NCI-H1417 (cell line): ENCODE measurements around the gene SNRPD3.
"Not testable (repeated sequence)": the region's sequence is repeated elsewhere in the genome, so short reads cannot be mapped to it uniquely, and the experiment has no call there.

Experiments used
- DNase-seq, 3 experiments: peaks; one replicate each; lab custom pipeline; 2025; lab: John Stamatoyannopoulos, UW

The SNRPD3 gene

DNA sequence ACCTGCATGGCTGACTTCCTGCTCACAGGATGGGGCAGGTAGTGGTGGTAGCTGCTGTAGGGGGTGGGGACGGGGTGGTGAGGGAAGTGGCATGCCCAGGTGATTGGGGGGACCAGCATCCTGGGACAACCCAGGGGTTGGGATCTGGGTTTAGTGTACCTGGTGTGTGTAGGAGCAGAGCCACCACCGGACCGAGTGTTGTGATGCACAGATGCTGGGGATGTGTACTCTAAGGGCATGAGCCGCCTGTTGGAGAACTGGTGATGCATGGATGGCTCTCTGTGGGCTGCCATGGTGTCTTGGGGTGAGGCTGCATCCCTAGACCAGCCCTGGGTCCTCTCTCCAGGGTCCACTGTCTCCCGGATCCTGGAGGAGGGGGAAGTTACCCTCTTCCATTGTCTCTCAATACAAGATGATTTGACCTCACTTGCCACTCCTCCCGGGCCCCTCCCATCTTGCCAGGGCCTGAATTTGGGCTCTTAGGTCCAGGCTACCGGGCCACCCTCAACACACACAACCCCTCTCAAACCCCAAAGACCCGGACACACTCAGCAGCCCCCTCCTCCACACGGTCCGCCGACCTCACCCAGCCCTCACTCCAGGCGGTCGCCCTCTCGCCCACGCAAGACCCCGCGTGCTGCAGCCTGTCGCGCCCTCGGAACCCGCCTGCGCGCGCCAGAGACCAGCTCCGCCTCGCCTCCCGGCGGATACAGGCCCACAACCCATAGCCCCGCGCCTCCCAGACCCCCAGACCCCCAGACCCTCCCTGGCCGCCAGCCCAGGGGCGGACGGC is 36.5 kb downstream of the SNRPD3 start:
- DNase-seq, result no peak

DNA sequence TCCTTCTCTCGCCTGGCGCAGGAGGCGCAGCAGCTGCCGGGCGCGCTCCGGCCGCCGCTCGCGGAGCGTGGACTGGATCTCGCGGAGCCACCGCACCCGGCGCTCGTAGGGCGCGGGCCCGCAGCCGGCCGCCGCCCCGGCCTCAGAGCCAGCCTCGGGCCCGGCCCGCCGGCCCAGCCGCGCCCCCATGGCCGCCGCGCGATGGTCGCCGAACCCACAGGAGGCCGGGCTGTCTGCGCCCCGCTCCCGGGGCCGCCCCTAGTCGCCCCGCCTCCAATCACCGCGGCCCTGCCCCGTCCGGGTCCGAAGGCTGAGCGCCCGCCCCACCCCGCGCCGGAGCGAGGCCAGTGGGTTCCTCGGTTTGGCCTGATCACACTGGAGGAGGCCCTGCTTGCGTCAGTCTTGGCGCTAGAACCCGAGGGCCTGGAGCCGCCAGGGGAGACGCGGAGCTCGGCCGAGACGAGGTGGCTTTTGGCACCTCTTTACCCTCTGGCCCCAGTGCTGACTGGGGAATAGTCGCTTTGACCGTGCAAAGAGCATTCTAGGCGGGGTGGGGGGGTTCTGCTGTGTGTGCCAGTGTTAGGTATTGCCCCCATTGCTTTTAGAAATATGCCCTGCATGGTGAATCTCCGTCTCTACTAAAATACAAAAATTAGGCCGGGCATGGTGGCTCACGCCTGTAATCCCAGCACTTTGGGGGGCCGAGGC is 37.2 kb downstream of the SNRPD3 start, which contains the start of gene LRRC75B:
Gene LRRC75B (minus strand): TSS at position 223 of the 708 bp plus-strand sequence. CDS start 34 bp downstream, at position 189.
- DNase-seq, result no peak

DNA sequence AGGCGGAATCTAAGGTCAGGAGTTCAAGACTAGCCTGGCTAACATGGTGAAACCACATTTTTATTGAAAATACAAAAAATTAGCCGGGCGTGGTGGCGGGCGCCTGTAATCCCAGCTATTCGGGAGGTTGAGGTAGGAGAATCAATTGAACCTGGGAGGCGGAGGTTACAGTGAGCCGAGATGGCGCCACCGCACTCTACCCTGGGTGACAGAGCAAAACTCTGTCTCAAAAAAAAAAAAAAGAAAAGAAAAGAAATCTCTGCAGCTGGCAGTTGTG is 37.7 kb downstream of the SNRPD3 start:
- DNase-seq, result not testable (repeated sequence)

DNA sequence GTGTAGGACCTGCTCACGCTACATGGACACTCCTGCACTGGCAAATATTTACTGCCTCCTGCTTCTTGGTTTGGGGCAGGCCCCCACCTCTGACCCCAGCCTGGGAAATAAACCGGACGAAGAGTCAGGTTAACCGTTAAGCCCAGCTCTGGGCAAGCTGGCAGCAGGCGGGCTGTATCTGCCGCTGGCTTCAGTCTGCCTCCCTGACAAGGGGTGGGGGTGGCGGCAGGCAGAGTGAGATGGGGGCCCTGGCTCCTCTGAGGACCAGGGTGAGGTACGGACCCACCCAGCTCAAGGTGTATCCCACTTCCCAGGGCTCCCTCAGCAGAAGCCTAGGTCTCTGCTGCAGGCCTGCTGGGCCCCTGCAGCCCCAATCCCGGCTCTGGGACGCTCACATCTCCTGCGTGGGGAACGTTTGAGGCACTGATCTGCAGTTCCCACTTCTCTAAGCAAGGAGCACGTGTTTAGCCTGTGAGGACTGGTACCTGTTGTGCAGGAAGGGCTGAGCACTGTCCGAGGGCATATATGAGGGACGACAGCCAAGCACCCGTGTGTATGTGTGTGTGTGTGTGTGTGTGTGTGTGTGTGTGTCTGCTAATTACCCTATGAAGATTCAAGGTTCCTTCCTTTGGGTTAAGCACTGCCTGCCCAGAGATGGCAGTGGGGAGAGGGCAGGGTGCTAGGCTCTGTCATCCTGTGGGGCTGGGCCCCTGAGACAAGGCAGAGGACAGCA is 38.2 kb downstream of the SNRPD3 start:
- no peak for DNase-seq

DNA sequence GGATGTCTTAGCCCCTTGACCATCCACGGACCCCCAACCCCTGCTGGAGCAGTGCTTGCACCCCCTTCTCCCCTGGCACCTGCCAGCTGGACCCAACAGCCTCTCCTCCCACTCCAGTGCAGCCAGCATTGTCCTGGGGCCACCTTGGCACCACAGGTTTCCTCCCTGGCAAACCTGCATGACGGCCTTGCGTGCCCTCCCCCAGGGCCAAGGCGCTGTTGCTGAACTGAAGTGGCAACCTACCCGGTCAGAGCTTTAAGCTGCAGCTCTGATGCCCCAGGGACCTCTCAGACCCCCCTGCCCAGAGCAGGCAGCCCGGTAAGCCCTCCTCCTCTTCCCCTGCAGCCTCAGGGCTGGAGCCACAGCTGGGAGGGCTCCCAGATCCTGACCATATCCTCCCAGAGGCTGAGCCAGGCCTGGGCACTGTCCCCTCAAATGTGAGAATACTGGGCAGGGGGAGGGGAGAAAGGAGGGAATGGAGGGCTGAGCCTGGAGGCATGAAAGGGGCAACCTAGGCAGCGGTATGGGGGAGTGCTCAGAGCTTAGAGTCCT is 38.8 kb downstream of the SNRPD3 start:
- no peak for DNase-seq

DNA sequence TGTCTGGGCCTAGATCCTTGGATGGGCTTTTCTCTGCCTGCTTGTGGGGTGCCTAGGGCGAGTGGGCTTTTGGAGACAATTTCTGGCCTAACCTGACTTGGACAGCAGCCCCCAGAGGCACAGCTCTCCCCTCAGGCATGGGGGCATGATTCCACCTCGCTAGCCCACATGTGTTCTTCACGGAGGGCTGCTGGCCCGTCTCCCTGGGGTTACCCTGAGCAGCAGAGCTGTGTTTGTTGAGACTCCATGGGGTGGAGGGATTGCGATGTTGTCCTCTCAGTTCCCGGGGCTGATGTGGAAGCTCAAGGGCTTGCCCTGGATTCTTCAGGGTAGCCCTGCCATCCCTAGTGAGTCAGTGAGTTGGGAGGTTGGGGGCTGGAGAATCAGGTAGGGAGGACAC is 39.4 kb downstream of the SNRPD3 start:
- no peak for DNase-seq

DNA sequence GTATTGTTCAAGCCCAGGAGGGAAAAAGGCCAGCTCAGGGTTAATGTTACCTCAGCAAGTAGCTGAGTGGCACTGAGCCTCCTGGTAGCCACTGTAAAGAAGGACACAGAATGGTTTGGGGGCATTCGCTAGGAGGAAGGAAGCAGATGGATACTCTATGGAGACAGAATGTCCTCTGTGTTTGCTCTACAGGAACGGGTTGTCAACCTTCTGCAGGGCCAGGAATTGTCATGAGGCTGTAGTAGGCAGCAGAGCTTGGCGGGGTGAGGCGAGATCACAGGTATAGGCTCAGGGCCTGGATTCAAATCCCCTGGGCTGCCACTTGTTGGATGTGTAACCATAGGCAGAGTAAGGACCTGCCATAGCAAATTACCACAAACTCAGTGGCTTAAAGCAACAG is 40.1 kb downstream of the SNRPD3 start:
- no peak for DNase-seq

DNA sequence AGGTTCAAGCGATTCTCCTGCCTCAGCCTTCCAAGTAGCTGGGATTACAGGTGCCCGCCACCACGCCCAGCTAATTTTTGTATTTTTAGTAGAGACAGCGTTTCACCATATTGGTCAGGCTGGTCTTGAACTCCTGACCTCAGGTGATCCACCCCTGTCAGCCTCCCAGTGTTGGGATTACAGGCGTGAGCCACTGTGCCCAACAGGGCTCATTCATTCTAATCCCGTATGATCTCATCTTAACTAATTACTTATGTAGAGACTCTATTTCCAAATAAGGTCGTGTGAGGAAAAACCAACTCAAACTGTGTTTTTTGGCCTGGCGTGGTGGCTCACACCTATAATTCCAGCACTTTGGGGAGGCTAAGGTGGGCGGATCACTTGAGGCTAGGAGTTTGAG is 41.3 kb downstream of the SNRPD3 start:
- not testable (repeated sequence) for DNase-seq

DNA sequence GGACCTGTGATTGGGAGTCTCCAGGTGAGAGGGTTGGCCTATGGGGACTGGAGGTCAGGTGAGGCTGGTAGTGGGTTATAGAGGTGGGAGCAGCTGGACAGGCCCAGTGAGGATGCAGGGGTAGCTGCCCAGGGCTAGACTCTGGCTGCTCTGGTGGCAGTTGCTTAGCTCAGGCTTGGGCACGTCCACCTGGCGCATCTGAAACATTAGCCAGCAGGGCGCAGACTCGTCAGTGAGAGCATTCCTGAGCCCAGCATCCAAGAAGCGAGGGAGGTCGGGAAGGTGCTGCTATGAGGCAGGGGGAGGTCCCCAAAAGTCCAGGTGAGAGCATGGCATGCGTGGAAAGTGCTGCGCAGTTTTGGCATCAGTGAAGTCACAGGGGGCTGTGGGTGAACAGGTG is 43.7 kb downstream of the SNRPD3 start:
- no peak for DNase-seq

DNA sequence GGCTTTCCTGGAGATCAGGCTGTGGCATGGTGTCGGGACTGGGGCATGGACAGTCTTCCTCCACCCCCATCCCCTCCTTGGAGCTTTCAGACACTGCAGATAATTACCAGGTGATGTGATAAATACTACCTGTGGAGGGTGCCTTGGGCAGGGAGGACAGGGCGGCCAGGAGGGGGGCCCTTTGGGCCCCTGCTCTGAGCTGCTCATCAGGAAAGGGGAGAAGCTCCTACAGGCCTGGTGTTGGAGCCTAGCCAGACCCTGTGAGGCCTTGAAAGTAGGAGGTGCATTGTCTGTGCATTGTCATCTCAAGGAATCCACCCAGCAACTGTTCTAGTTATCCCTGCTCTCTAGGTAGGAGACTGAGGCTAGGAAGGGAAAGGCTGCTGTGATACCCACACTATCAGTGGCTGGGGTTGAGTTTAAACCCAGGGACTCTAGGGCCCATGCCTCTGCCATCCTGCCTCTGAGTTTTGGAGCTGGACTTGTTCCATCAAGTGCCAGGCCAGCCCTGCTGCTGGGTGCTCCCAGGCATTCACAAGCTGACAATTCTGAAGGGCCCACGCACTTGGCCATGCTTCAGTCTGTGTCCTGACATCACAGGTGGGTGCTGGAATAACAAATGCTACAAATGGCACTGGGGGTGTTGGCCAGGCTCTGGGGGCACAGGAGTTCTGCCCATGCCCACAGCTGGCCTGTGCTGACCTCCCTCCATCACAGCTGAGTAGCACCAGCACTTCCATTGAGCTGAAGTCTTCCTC is 44.3 kb downstream of the SNRPD3 start:
- DNase-seq, result not testable (repeated sequence)

DNA sequence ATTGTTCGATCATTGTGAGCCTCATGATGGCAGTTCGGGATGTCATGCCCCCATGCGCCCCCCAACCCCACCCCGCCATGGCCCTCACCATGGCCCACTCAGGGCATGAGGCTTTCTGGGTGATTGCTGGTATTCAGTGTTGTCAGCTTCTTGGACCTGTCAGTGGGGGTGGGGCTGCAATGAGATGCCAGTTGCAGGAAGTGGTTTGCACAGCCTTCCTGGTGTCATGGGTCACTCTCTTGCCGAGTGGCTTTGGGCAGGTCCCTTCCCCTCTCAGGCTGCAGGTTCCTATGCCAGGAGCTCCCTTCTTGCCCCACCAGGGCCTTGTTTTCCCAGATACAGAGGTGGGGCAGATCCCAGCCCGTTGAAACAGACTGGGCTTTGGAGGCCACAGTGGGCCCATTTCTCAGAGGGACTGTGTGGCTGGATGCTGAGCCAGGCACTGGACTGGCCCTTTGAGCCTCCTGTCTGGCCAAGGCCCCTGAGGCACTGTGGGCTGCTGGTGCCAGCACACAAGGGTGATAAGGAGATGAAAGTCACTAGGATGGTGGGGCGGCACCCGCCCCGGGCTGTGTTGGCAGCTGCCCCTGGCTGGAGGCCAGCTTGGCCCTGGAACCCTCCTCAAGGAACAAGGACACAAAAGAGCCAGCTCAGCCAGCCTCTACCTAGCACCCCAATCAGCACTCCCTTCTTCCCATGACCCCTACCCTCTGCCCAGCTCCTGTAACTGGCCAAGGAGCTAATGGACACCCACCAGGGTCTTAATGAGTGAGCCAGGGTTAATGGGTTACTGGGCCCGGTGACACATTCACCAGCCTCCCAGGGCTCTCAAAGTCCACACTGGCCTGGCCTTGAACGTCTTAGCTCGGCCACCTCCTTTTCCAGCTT is 45.7 kb downstream of the SNRPD3 start:
- DNase-seq, result no peak

DNA sequence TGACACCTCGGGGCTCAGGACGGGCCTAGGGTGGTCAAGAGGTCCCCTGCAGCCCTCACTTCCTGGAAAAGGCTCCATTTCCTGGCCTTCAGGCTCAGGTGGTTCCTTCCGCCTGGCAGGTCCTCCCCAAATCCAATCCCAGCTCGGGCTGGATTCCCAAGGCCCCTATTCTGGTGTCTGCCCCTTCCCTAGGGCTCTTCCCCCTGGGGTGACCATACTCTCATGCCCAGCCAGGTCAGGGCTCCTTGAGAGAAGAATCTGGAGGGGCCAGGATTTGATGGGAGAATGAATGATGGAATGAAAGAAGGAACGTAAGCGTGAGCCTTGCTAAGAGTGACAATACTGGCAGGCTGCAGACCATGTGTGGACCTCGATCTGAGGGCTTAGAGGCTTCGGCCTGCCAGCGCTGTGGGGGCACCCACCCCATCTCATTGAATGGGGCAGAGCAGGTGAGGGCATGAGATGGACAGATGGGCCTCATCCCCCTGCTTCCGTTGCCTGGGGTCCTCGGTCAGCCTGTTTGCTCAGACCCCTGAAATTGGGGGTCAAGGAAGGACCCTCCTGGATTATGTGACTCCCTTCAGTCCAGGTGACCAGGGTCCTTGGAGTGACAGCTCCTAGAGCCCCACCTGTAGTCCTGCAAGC is 46.4 kb downstream of the SNRPD3 start:
- DNase-seq, result not testable (repeated sequence)

DNA sequence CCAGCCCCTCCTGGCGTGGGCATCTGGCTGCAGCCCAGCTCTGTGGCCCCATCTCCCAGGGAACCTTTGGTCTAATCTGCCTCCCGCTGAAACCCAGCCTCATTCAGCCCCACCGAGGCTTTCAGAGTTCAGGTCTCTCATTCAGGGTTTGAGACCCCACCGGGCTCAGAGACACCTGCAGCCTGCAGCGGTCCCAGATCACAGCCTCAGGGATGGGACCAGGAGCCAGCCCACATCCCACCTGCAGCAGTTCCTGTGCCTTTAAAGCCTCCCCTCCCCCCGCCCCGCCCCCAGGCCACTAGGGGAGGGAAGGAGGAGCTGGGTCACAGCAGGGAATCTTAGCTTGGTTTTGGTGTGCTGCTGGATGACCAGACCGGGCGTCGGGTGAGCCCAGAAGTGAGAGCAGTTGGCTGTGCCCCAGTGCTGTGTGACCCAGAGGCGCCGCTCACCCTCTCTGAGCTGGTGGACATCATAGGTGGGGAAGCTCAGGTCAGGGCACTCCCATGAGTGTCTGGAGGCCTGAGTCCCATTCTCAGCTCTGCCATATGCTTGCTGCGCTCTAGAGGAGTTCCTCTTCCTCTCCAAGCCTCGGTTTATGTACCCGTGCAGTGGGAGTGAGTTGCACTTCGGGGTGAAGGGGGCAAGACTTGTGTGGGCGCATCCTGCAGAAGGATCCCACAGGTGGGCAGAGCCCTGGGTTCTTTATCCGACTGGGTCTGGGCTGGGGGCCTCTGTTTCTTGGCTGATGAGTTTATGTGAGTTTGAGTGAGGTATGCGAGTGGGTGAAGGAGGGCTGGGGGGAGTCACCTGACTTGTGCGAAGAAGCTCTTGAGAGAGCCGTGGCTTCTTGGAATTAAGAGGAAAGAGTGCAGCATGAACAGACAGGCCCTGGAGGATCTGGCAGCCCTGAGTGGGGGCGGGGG is 47.3 kb downstream of the SNRPD3 start, which contains the start of gene GGT1:
Gene GGT1 (plus strand): TSS at position 347 of the 923 bp plus-strand sequence. CDS start 7,889 bp downstream, outside the sequence.
- DNase-seq, result not testable (repeated sequence)

DNA sequence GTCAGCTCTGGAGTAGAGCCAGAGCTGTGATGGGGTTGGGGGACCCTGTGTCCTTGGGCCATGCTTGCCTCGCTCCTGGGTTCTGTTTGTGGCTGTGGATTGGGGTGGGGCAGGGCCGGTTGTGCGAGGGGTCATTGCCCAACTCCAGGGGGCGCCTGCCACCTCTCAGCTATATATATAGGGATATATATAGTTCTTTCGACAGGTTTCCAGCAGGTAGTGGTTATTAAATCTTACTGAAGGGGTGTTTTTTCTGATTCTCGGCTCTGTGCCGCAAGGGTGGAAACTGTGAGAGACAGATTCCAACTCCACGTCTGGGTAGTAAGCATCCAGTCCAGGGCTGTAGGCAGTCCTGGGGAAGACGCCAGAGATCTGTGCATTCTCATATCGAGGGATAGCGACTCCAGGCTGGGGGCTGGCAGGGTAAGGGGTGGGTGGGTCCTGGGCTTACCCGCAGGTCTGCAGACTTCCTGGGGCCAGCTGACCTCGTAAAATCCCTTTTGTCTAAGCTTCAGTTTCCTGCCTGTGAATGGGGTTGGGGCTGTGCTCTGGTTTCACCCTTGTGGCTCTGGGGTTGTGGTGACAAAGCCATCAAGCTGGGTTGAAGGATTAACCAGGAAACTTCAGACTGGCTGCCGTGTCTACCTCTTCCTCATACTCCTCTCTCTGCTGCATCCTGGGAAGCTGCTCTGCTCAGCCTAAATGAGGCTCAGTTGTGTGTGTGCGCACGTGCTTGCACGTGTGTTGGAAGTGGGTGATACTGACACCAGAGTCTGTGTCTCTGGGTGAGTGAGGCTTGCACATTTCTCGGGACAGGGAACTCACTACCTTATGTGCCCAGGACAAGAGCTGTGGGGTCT is 48.2 kb downstream of the SNRPD3 start:
- DNase-seq, result not testable (repeated sequence)

DNA sequence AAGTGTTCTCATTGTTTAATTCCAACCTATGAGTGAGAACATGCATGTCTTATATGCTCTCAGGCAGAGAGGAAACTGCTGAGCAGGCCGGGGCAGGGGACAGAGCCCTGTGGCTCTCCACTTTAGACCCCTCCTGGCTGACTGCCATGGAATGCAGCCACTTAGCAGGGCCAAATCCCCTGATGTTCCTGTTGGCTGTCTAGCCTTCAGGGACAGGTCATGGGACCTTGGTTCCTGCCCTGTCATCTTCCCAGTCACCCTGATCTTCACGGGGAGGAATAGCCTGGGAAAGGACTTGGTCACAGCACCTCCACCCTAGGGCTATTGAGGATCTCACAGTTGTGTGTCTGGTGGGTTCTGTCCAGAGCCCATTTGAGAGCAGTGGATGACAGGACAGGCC is 50.5 kb downstream of the SNRPD3 start:
- DNase-seq, result not testable (repeated sequence)

DNA sequence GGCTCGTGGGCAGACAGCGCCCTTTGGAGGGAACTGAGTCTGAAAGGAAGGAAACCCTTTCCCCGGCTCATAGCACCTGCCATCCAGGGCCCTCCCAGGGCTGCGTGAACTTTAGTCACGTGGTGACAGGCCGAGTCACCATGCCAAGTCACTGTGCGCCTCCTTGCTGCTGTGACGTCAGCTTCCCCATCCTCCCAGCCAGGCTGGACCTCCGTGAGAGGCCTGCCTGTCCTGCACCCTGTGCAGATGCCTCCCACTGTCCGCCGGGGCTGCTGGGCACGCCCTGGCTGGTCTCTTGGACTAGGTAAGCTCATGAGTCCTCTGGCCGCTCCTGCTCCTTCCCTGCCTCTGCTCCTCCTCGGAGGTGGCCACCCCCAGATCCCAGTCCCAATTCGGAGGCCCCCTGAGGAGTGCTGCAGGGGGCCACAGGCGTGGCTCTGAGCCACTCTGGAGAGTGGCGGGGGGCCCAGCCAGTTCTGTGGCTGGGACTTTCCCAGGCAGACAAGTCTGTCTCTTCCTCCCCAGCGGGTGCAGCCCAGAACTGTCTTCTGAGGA is 51.7 kb downstream of the SNRPD3 start:
- not testable (repeated sequence) for DNase-seq

DNA sequence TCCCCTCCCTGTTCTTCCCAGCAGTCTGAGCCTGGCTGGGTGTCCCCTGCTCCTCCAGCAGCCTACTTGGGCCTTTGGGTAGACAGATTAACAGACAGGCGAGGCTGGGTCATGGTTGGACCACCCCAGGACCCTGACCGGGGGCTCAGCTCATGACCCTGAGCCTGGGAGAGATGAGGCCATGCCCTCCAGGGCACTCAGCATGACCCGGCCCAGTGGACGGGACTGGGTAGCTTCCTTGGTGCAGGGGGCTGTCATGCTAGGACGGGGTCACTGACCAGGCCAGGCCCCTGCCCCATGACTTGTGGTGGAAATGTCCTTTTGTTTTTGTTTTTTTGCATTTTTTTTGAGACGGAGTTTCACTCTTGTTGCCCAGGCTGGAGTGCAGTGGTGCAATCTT is 52.5 kb downstream of the SNRPD3 start:
- not testable (repeated sequence) for DNase-seq

DNA sequence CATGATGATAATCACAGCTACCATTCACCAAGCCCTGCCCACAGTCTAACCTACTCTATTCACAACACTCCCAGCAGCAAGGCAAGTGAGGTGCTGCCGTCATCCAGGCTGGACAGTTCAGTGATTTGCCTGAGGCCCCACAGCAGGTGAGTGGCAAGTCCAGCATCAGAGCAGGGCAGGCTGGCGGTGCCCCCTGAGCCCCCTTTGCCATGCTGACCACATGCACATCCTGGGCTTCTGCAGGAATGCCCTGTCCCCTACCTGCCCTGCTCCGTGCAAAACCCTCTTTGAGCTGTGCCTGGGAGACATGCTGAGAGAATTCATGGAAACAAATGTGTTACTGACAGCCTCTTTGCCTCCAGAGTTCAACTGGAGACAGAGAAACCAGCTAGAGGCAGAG is 54.1 kb downstream of the SNRPD3 start:
- not testable (repeated sequence) for DNase-seq
